H54 (cell line): ENCODE data around the gene RFTN2.
A peak's percentile ranks its signal among the peaks of the same experiment; 100 is the strongest.
"Not testable (repeated sequence)": the region's sequence is repeated elsewhere in the genome, so short reads cannot be mapped to it uniquely, and the experiment has no call there.

Experiments
- DNase-seq: peaks from one replicate; pipeline ENCODE4 v3.0.0; 2011; ENCODE audit warnings: low spot score, mixed read lengths; ENCODE audit not compliant: insufficient read length
- FAIRE-seq: peaks from 3 replicates; lab custom pipeline; 2011; peaks lifted over from hg19 to GRCh38; lab: Jason Lieb, UNC
- POLR2A ChIP-seq: IDR thresholded peaks from 2 replicates; pipeline ENCODE4 v1.6.1; 2011; ENCODE audit warnings: low read depth, mild to moderate bottlenecking, low read length

RFTN2 gene

DNA sequence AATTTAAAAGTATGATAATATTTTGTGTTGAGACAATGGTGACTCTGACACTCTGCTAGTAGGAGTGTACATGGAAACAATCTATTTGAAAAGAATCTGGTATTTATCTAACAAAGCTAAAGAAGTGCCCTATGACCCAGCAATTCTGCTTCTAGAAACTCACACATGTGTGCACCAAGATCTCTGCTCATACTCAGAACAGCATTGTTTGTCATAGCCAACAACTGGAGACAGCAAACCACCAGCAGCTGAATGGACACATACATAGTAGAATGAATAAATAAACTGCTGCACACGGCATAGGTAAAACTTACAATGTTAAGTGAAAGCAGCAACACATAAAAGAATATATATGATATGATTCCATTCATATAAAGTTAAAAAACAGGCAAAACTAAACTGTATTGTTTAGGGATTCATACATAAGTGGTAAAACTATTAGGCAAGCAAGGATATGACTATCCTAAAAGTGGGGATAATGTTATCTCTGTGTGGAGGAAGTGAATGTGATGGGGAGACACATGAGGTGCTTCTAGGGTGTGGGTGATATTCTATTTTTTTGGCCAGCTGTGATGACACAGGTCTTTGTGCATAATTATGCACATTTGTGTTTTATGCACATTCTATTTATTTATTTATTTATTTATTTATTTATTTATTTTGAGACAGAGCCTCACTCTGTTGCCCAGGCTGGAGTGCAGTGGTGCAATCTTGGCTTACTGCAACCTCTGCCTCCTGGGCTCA is 71.1 kb downstream of the RFTN2 start:
- DNase-seq (no peak), FAIRE-seq (no peak)
- TF ChIP-seq POLR2A = no peak

GRCh38 chr2:197601726-197602125 is 73.7 kb downstream of the RFTN2 start:
- no peak for FAIRE-seq
- no peak for DNase-seq
- TF ChIP-seq POLR2A = no peak

DNA sequence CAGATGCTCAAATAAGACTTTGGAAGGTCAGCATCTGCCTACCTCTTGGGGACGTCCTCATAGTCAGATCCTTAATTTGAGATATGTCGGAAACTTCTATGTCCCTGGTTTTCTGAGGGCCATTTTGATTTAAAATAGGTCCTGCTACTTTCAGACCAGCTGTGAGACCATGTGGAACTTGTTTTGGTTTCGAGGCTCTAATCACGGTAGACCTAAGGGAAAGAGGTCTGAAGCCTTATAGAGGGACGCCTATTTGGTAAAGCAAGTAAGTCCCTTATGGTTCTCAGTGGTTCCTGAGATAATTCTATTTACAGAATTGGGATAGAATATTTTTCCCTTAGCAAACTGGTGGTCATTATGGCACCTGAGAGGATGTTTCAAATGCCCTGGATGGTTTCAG is 75.1 kb downstream of the RFTN2 start:
- no peak for FAIRE-seq
- DNase-seq = no peak
- TF ChIP-seq POLR2A = no peak

GRCh38 chr2:197599285-197599965 is 76.0 kb downstream of the RFTN2 start:
- no peak for TF ChIP-seq POLR2A
- DNase-seq (peak; percentile 31), FAIRE-seq (no peak)

- TF ChIP-seq POLR2A = no peak
- DNase-seq (no peak), FAIRE-seq (no peak)
Measured at GRCh38 chr2:197598450-197598849, 76.9 kb downstream of the RFTN2 start.

- no peak for DNase-seq
- no peak for TF ChIP-seq POLR2A
- no peak for FAIRE-seq
Measured at GRCh38 chr2:197597166-197597565, 78.2 kb downstream of the RFTN2 start.

DNA sequence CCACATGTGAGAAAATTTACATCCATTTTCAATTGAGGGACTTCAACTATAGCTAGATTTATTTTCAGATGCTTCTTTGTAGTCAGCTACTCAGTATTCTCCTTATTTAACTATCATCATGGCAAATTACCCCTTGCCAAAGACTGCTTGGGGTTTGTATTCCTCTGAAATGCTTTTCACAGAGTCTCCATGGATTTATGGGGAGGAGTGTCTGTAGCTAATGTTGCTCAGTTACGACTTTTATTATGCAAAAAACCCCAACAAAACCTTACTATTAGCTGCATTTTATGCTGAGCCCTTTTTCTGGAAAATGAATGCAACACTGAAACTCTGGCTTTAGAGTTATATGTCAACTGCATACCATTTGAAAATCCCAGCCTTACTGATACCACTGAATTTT is 78.6 kb downstream of the RFTN2 start:
- FAIRE-seq = no peak
- no peak for DNase-seq

GRCh38 chr2:197591339-197592072 is 83.9 kb downstream of the RFTN2 start:
- DNase-seq = no peak

More for the DNA sequence above, 78.6 kb downstream of the RFTN2 start:
- no peak for TF ChIP-seq POLR2A

DNA sequence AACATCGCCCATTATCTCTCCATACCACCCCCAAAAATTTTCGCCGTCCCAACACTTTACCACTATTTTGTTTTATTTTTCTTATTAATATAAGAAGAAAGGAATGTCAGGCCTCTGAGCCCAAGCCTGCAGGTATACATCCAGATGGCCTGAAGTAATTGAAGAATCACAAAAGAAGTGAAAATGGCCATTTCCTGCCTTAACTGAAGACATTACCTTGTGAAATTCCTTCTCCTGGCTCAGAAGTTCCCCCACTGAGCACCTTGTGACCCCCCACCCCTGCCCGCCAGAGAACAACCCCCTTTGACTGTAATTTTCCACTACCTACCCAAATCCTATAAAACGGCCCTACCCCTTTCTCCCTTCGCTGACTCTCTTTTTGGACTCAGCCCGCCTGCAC is 88.1 kb downstream of the RFTN2 start:
- not testable (repeated sequence) for DNase-seq, FAIRE-seq

More at GRCh38 chr2:197591339-197592072, 83.9 kb downstream of the RFTN2 start:
- no peak for TF ChIP-seq POLR2A
- no peak for FAIRE-seq

- FAIRE-seq, DNase-seq: not testable (repeated sequence)
Measured at GRCh38 chr2:197580166-197580565, 95.2 kb downstream of the RFTN2 start.

DNA sequence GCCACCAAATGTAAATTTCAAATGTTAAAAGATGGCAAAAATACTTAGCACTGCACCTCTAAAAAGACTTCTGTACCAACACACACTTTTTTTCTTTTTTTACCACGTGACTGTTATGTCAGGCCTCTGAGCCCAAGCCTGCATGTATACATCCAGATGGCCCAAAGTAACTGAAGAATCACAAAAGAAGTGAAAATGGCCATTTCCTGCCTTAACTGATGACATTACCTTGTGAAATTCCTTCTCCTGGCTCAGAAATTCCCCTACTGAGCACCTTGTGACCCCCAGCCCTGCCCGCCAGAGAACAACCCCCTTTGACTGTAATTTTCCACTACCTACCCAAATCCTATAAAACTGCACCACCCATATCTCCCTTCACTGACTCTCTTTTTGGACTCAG is 97.1 kb downstream of the RFTN2 start:
- not testable (repeated sequence) for DNase-seq, FAIRE-seq

- FAIRE-seq (no peak), DNase-seq (no peak)
- no peak for TF ChIP-seq POLR2A
Measured at GRCh38 chr2:197577446-197577845, 97.9 kb downstream of the RFTN2 start.

DNA sequence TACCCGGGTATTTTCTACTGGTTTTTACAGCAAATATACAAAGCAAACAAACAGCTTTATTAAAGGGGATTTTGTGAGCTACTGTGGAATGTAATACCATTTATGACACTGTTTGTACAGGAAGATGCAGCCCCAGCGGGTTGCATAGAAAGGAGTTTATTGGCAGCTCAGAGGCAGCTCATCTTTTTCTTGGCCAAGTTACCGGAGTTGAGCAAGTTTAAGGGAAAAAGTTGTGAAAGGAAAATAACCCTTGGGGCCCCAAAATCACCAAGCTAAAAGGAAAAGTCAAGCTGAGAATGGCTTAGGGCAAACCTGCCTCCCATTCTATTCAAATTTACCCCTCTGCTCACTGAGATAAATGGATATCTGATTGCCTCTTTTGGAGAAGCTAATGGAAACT is 98.8 kb downstream of the RFTN2 start:
- no peak for TF ChIP-seq POLR2A
- DNase-seq (no peak), FAIRE-seq (no peak)

- no peak for TF ChIP-seq POLR2A
- DNase-seq (no peak), FAIRE-seq (no peak)
Measured at GRCh38 chr2:197575987-197576386, 99.4 kb downstream of the RFTN2 start.
